Fibroblast of skin of back (primary cell): ENCODE results near the gene TRAPPC11.
A peak's percentile ranks its signal among the peaks of the same experiment; 100 is the strongest.
"Not testable (repeated sequence)": the region's sequence is repeated elsewhere in the genome, so short reads cannot be mapped to it uniquely, and the experiment has no call there.

Source experiments
- DNase-seq: peaks from one replicate; pipeline ENCODE4 v3.0.0-alpha.2; 2013

The TRAPPC11 gene

GRCh38 chr4:183722731-183723560 lies 63.9 kb downstream of the TRAPPC11 start:
- DNase-seq = peak; percentile 22

- no peak for DNase-seq
Observed at GRCh38 chr4:183723561-183724228, 64.6 kb downstream of the TRAPPC11 start.

GRCh38 chr4:183725585-183725984 lies 66.5 kb downstream of the TRAPPC11 start:
- not testable (repeated sequence) for DNase-seq

- DNase-seq = no peak
Observed at GRCh38 chr4:183727482-183727881, 68.4 kb downstream of the TRAPPC11 start.

GRCh38 chr4:183728223-183729068 lies 69.4 kb downstream of the TRAPPC11 start:
- DNase-seq = no peak

- DNase-seq = no peak
Observed at GRCh38 chr4:183729069-183729406, 69.9 kb downstream of the TRAPPC11 start.

- no peak for DNase-seq
Observed at GRCh38 chr4:183729430-183730328, 70.6 kb downstream of the TRAPPC11 start.

- DNase-seq = no peak
Observed at GRCh38 chr4:183732296-183732695, 73.2 kb downstream of the TRAPPC11 start.

GRCh38 chr4:183733181-183733580 lies 74.1 kb downstream of the TRAPPC11 start:
- no peak for DNase-seq

- DNase-seq = no peak
Observed at GRCh38 chr4:183738081-183738673, 79.1 kb downstream of the TRAPPC11 start.

GRCh38 chr4:183738961-183739360 lies 79.9 kb downstream of the TRAPPC11 start:
- no peak for DNase-seq

GRCh38 chr4:183746305-183747229 lies 87.5 kb downstream of the TRAPPC11 start:
- no peak for DNase-seq

GRCh38 chr4:183747380-183747779 lies 88.3 kb downstream of the TRAPPC11 start:
- no peak for DNase-seq

GRCh38 chr4:183747931-183748670 lies 89.0 kb downstream of the TRAPPC11 start:
- DNase-seq = no peak

- DNase-seq = no peak
Observed at GRCh38 chr4:183751106-183751505, 92.0 kb downstream of the TRAPPC11 start.

GRCh38 chr4:183755596-183755995 lies 96.5 kb downstream of the TRAPPC11 start:
- DNase-seq = no peak

- DNase-seq = no peak
Observed at GRCh38 chr4:183757060-183757459, 98.0 kb downstream of the TRAPPC11 start.

GRCh38 chr4:183758061-183758757 lies 99.1 kb downstream of the TRAPPC11 start:
- DNase-seq = no peak
